Left lung (tissue), 10 donors: ENCODE data around the gene FLRT1. TPM values are rescaled to one million over a fixed set of nuclear protein-coding genes. Genes with fewer than 3 reads are reported as not detected.

Experiments
- ATAC-seq: fragments of 200-7000 bp; cut with Tn5 transposase; one replicate; pipeline ENCODE4 v1.9.1; 2020; ENCODE audit warnings: moderate library complexity
- DNase-seq, 4 donors: peaks; one replicate each; pipeline ENCODE4 v3.0.0-alpha.2; 2013 to 2020
- H3K27ac ChIP-seq, 2 donors: fragments of 200-600 bp; sonication (generic) in 1 of 2; one replicate each; pipeline versions ENCODE4 v1.5.0 to v1.8.0; 2020 to 2021
- H3K27me3 ChIP-seq, 2 donors: fragments of 200-600 bp; sonication (generic) in 1 of 2; one replicate each; pipeline versions ENCODE4 v1.5.0 to v1.8.0; 2020 to 2021
- H3K36me3 ChIP-seq, 2 donors: fragments of 200-600 bp; sonication (generic) in 1 of 2; one replicate each; pipeline versions ENCODE4 v1.5.0 to v1.8.0; 2020 to 2021
- H3K4me1 ChIP-seq, 2 donors: fragments of 200-600 bp; one replicate each; pipeline ENCODE4 v1.8.0; 2021
- H3K4me3 ChIP-seq, 2 donors: fragments of 200-600 bp; sonication (generic) in 1 of 2; one replicate each; pipeline versions ENCODE4 v1.5.0 to v1.8.0; 2020 to 2021; ENCODE audit warnings: mild to moderate bottlenecking in 1 of 2
- H3K9me3 ChIP-seq, 2 donors: fragments of 200-600 bp; sonication (generic) in 1 of 2; one replicate each; pipeline versions ENCODE4 v1.5.0 to v1.8.0; 2020 to 2021
- CTCF ChIP-seq, 2 donors: fragments of 200-600 bp; sonication (generic) in 1 of 2; IDR thresholded peaks; one replicate each; pipeline versions ENCODE4 v1.5.0 to v1.8.0; 2021; ENCODE audit warnings: antibody characterized with exemption in 2 of 2
- intact Hi-C, 2 donors: fragments of 100-400 bp; cut with DNase I; formaldehyde crosslinking; loops; one replicate each; pipeline versions ENCODE4 v1.11.2 to v1.14.2; 2022
- polyA plus RNA-seq, 6 donors: library from polyadenylated mRNA; unstranded; fragments of 120-200 nt; gene quantifications; one replicate each; pipeline ENCODE4 v1.2.1, GENCODE V29; 2013; ENCODE audit not compliant: insufficient read length in 6 of 6
- total RNA-seq, 2 donors: library from RNA; stranded (reverse); fragmentation: NEBNext Ultra II Directional; extraction: Animal tissue kit (Norgen Biotek cat#: 25700); gene quantifications; one replicate each; pipeline ENCODE4 v1.2.1, GENCODE V29; 2021
- donor health status: DM: no; HTN: yes; CAD: no.
- donor health status: DM: no; HTN: no; CAD: no.

FLRT1 gene
- total and polyA plus RNA-seq, 8 donors, result 0.15 to 5.5 (median 3.8) TPM

- H3K4me3 ChIP-seq, result no peak overlapping the region
- no peak for DNase-seq
- peaks cover 0 to 25% of the 10 kb centered on the region in 2 donors for H3K27me3 ChIP-seq
- no peaks in the 10 kb centered on the region for H3K9me3 ChIP-seq
- H3K36me3 ChIP-seq, result no peaks in the 10 kb centered on the region
- no peak for ATAC-seq
- H3K4me1 ChIP-seq, result peaks cover 5 to 15% of the 10 kb centered on the region in 2 donors
- intact Hi-C loops, result no loop called here
- no peak for TF ChIP-seq CTCF (IDR thresholded peaks at IDR 0.05)
- no peak overlapping the region for H3K27ac ChIP-seq
Measured at GRCh38 chr11:64025205-64025604, 10.5 kb upstream of the FLRT1 start.

- TF ChIP-seq CTCF (IDR thresholded peaks at IDR 0.05), result no peak
- ATAC-seq (no peak), DNase-seq (no peak)
- no peak overlapping the region for H3K27ac ChIP-seq
- H3K4me3 ChIP-seq, result no peak overlapping the region
- peaks cover 5 to 15% of the 10 kb centered on the region in 2 donors for H3K4me1 ChIP-seq
- no peaks in the 10 kb centered on the region for H3K36me3 ChIP-seq
- intact Hi-C loops, result no loop called here
- no peaks in the 10 kb centered on the region for H3K9me3 ChIP-seq
- H3K27me3 ChIP-seq, result peaks cover 0 to 25% of the 10 kb centered on the region in 2 donors
Measured at GRCh38 chr11:64026575-64027205, 9.0 kb upstream of the FLRT1 start.

GRCh38 chr11:64027651-64028397 lies 7.9 kb upstream of the FLRT1 start:
- no peaks in the 10 kb centered on the region for H3K9me3 ChIP-seq
- H3K27ac ChIP-seq, result no peak overlapping the region
- ATAC-seq, result peak; percentile 25
- no peaks in the 10 kb centered on the region for H3K36me3 ChIP-seq
- TF ChIP-seq CTCF (IDR thresholded peaks at IDR 0.05), result no peak
- intact Hi-C loops, result no loop called here
- H3K4me3 ChIP-seq, result no peak overlapping the region
- peaks cover 0 to 31% of the 10 kb centered on the region in 2 donors for H3K27me3 ChIP-seq
- DNase-seq, result no peak
- H3K4me1 ChIP-seq, result peaks cover 5 to 15% of the 10 kb centered on the region in 2 donors

- peaks cover under 1 to 38% of the 10 kb centered on the region in 2 donors for H3K27me3 ChIP-seq
- H3K36me3 ChIP-seq, result no peaks in the 10 kb centered on the region
- intact Hi-C loops, result no loop called here
- no peak overlapping the region for H3K4me3 ChIP-seq
- ATAC-seq (peak; percentile 52), DNase-seq (peak in 2 of 4 donors; percentile 38 to 75)
- no peak for TF ChIP-seq CTCF (IDR thresholded peaks at IDR 0.05)
- no peak overlapping the region for H3K27ac ChIP-seq
- peaks cover 5 to 15% of the 10 kb centered on the region in 2 donors for H3K4me1 ChIP-seq
- H3K9me3 ChIP-seq, result no peaks in the 10 kb centered on the region
Measured at GRCh38 chr11:64028398-64029115, 7.2 kb upstream of the FLRT1 start.

- Histone ChIP-seq H3K4me1 (peaks cover 5 to 15% of the 10 kb centered on the region in 2 donors), H3K36me3 (no peaks in the 10 kb centered on the region), H3K9me3 (no peaks in the 10 kb centered on the region), H3K27me3 (peaks cover 12 to 51% of the 10 kb centered on the region in 2 donors), H3K27ac (no peak overlapping the region), H3K4me3 (no peak overlapping the region)
- TF ChIP-seq CTCF (IDR thresholded peaks at IDR 0.05), result no peak
- DNase-seq, result no peak
- intact Hi-C loops, result no loop called here
- no peak for ATAC-seq
Measured at GRCh38 chr11:64029773-64030172, 6.0 kb upstream of the FLRT1 start.
